Naive thymus-derived CD4-positive, alpha-beta T cell (primary cell): Measurements from ENCODE around the gene ZNF467. TPM values are rescaled to one million over a fixed set of nuclear protein-coding genes. Genes with fewer than 3 reads are reported as not detected.

ENCODE experiments used
- ATAC-seq: fragments of 150-1000 bp; cut with Tn5 transposase; 2 replicates; pipeline ENCODE4 v1.10.0; 2021; ENCODE audit warnings: mild to moderate bottlenecking, moderate library complexity
- CTCF ChIA-PET: fragments of 350-600 bp; sonication (Branson Sonifier 250); formaldehyde crosslinking; loops from one replicate; lab custom pipeline; 2021; ENCODE audit warnings: antibody characterized with exemption; lab: Charles Lee
- POLR2A ChIA-PET: fragments of 350-600 bp; sonication (Branson Sonifier 250); formaldehyde crosslinking; loops from one replicate; lab custom pipeline; 2021; ENCODE audit warnings: antibody characterized with exemption, inconsistent platforms; lab: Charles Lee
- DNase-seq, 9 donors: peaks; one replicate each; pipeline versions ENCODE4 v3.0.0 to v3.0.0-alpha.2; 2020 to 2022; ENCODE audit warnings: mixed read lengths in 1 of 9
- H3K27ac ChIP-seq: one replicate; pipeline ENCODE4 v1.7.0; 2013; ENCODE audit warnings: mild to moderate bottlenecking, low read depth, low read length, moderate library complexity
- H3K27me3 ChIP-seq, 2 donors: one replicate each; pipeline ENCODE4 v1.7.0; 2013; ENCODE audit warnings: low read length in 2 of 2, mild to moderate bottlenecking in 2 of 2, moderate library complexity in 2 of 2; ENCODE audit not compliant: control insufficient read depth in 2 of 2, insufficient read depth in 2 of 2
- H3K36me3 ChIP-seq, 3 experiments: 1 replicate in 2 of 3; 2 replicates in 1 of 3; pipeline ENCODE4 v1.7.0; 2013; ENCODE audit warnings: low read length in 3 of 3, mild to moderate bottlenecking in 3 of 3, moderate library complexity in 1 of 3; ENCODE audit not compliant: insufficient read depth in 3 of 3, control insufficient read depth in 2 of 3
- H3K4me1 ChIP-seq, 2 donors: one replicate each; pipeline ENCODE4 v1.7.0; 2013; ENCODE audit warnings: low read length in 2 of 2, mild to moderate bottlenecking in 2 of 2, moderate library complexity in 1 of 2; ENCODE audit not compliant: control insufficient read depth in 2 of 2, insufficient read depth in 2 of 2
- H3K4me3 ChIP-seq: 2 replicates; pipeline ENCODE4 v1.7.0; 2013; ENCODE audit warnings: mild to moderate bottlenecking, low read length
- H3K9me3 ChIP-seq, 3 experiments: 1 replicate in 2 of 3; 2 replicates in 1 of 3; pipeline ENCODE4 v1.7.0; 2013; ENCODE audit warnings: low read length in 3 of 3; ENCODE audit not compliant: control insufficient read depth in 2 of 3
- H3K27ac Mint-ChIP-seq, 9 donors: one replicate each; pipeline ENCODE4 v1.8.0; 2020 to 2022; ENCODE audit warnings: mixed read lengths in 9 of 9, mild to moderate bottlenecking in 8 of 9, moderate library complexity in 5 of 9, inconsistent platforms in 2 of 9
- H3K27me3 Mint-ChIP-seq, 5 donors: one replicate each; pipeline ENCODE4 v1.8.0; 2021 to 2022; ENCODE audit warnings: mixed read lengths in 5 of 5, mild to moderate bottlenecking in 1 of 5
- H3K36me3 Mint-ChIP-seq, 5 donors: one replicate each; pipeline ENCODE4 v1.8.0; 2020 to 2022; ENCODE audit warnings: mixed read lengths in 5 of 5, mild to moderate bottlenecking in 3 of 5, inconsistent platforms in 1 of 5
- H3K4me1 Mint-ChIP-seq, 7 donors: one replicate each; pipeline ENCODE4 v1.8.0; 2020 to 2022; ENCODE audit warnings: mixed read lengths in 7 of 7, mild to moderate bottlenecking in 3 of 7, inconsistent platforms in 1 of 7
- H3K4me3 Mint-ChIP-seq, 10 donors: one replicate each; pipeline ENCODE4 v1.8.0; 2020 to 2022; ENCODE audit warnings: mild to moderate bottlenecking in 10 of 10, mixed read lengths in 10 of 10, moderate library complexity in 6 of 10, inconsistent platforms in 2 of 10
- H3K9me3 Mint-ChIP-seq, 11 donors: one replicate each; pipeline ENCODE4 v1.8.0; 2020 to 2022; ENCODE audit warnings: mixed read lengths in 11 of 11, mild to moderate bottlenecking in 4 of 11, inconsistent platforms in 1 of 11, moderate library complexity in 1 of 11
- intact Hi-C, 2 donors: fragments of 100-400 bp; cut with micrococcal nuclease; formaldehyde crosslinking; loops; one replicate each; pipeline ENCODE4 v1.15.1; 2023
- polyA plus RNA-seq, 2 donors: library from polyadenylated mRNA; unstranded; fragments of 300-500 nt; fragmentation: Illumina TruSeq; gene quantifications; one replicate each; pipeline ENCODE4 v1.2.3, GENCODE V29; 2021
- total RNA-seq, 6 experiments: library from RNA in 5 of 6; stranded (reverse) in 5 of 6; gene quantifications; 1 replicate in 5 of 6; 2 replicates in 1 of 6; pipeline ENCODE4 v1.2.3 and lab custom pipeline; 2021 to 2026

Gene ZNF467
- total and polyA plus RNA-seq, 7 experiments from 2014 or later, result 0.17 to 33.1 (median 6.8) TPM

DNA sequence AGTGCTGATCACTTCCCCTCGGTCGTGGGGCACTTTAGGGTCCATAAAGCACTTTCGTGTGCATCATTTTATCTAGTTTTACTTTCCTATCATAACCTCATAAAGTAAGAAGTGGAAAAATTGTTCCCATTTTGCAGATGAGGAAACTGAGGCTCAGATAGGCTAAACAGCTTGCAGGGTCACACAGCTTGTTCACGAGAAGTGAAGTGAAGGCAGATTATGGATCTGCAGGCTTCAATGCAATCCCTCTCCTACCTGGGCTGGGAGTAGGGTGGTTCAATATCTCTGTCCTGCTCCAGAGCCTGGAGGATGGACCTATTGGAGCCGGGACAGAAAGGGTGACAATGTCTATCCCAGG lies 10.8 kb upstream of the ZNF467 start:
- ATAC-seq, result no peak
- ChIA-PET CTCF (no interaction called here), POLR2A (no interaction called here)
- no peaks in the 10 kb centered on the region for H3K9me3 ChIP-seq
- peaks cover 0 to 11% (median 5%) of the 10 kb centered on the region in 5 donors for H3K27me3 Mint-ChIP-seq
- intact Hi-C loops, result no loop called here
- H3K9me3 Mint-ChIP-seq, result no peaks in the 10 kb centered on the region
- H3K27me3 ChIP-seq, result no peaks in the 10 kb centered on the region
- DNase-seq, result no peak
- no peak overlapping the region for H3K4me3 ChIP-seq
- no peaks in the 10 kb centered on the region for H3K36me3 Mint-ChIP-seq
- no peaks in the 10 kb centered on the region for H3K4me1 ChIP-seq
- no peak overlapping the region for H3K4me3 Mint-ChIP-seq
- H3K27ac Mint-ChIP-seq, result no peak overlapping the region
- no peaks in the 10 kb centered on the region for H3K36me3 ChIP-seq
- H3K4me1 Mint-ChIP-seq, result peaks cover 0 to 4% (median 0%) of the 10 kb centered on the region in 7 donors
- H3K27ac ChIP-seq, result no peak overlapping the region

DNA sequence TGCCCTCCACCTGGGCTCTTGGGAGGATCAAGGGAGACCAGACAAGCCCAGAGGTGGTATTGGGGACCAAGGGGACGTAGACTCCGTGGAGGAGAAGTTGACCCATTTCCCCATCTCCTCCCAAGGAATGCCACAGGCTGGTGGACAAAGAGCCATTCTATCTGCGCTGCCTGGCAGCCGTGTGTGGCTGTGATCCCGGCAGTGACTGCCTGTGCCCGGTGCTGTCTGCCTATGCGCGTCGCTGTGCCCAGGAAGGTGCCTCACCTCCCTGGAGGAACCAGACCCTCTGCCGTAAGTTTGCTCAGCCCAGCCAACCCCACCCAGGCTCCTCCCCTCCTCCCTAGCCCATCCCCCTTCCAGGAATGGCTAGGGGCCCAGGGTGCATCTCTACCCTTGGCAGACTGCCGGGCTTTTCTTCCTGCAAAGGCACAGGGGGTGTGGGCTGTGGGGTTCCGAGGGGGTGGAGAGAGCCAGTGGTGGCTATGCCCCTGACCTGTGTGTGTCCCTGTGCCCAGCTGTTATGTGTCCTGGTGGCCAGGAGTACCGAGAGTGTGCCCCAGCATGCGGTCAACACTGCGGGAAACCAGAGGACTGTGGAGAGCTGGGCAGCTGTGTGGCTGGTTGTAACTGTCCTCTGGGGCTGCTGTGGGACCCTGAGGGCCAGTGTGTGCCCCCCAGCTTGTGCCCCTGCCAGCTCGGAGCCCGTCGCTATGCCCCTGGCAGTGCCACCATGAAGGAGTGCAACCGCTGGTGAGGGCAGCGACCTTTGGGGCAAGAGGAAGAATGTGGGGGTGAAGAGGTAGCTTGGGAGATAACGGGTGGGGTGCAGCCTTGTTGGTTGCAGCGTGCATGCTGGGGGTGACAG lies 10.2 kb upstream of the ZNF467 start:
- H3K27me3 ChIP-seq, result no peaks in the 10 kb centered on the region
- no peaks in the 10 kb centered on the region for H3K9me3 ChIP-seq
- no peak overlapping the region for H3K27ac ChIP-seq
- Mint-ChIP-seq H3K27me3 (peaks cover 0 to 8% (median 2%) of the 10 kb centered on the region in 5 donors), H3K4me3 (no peak overlapping the region), H3K27ac (no peak overlapping the region), H3K36me3 (no peaks in the 10 kb centered on the region), H3K4me1 (peaks cover 0 to 1% (median 0%) of the 10 kb centered on the region in 7 donors), H3K9me3 (no peaks in the 10 kb centered on the region)
- DNase-seq, result no peak
- intact Hi-C loops, result no loop called here
- H3K36me3 ChIP-seq, result no peaks in the 10 kb centered on the region
- H3K4me3 ChIP-seq, result no peak overlapping the region
- ATAC-seq, result no peak
- H3K4me1 ChIP-seq, result no peaks in the 10 kb centered on the region
- ChIA-PET CTCF (no interaction called here), POLR2A (no interaction called here)

DNA sequence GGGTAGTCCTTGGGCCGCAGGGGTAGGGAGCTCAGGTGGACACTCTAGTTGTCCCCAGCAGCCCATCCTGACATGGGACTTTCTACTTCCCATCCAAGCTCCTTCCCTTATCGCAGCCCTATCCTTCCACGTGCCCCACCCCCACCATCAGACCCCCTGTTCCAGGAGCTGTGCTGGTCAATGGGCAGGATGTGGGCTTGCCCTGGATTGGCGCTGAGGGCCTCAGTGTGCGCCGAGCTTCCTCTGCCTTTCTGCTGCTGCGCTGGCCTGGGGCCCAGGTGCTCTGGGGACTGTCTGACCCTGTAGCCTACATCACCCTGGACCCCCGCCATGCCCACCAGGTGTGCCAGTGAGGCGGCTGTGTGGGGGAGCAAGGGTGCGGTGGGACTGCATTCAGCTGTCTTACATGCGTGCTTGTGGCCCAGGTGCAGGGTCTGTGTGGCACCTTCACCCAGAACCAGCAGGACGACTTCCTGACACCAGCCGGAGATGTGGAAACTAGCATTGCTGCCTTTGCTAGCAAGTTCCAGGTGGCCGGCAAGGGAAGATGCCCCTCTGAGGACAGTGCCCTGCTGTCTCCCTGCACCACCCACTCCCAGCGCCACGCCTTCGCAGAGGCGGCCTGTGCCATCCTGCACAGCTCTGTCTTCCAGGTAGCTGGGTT lies 9.4 kb upstream of the ZNF467 start:
- ATAC-seq (no peak), DNase-seq (no peak)
- no peaks in the 10 kb centered on the region for H3K36me3 ChIP-seq
- H3K4me3 ChIP-seq, result no peak overlapping the region
- Mint-ChIP-seq H3K36me3 (no peaks in the 10 kb centered on the region), H3K27ac (no peak overlapping the region), H3K27me3 (peaks cover 0 to under 1% (median 0%) of the 10 kb centered on the region in 5 donors), H3K9me3 (no peaks in the 10 kb centered on the region), H3K4me3 (no peak overlapping the region), H3K4me1 (peaks cover 0 to 3% (median 0%) of the 10 kb centered on the region in 7 donors)
- H3K27ac ChIP-seq, result no peak overlapping the region
- H3K4me1 ChIP-seq, result no peaks in the 10 kb centered on the region
- intact Hi-C loops, result no loop called here
- H3K27me3 ChIP-seq, result no peaks in the 10 kb centered on the region
- CTCF ChIA-PET, result no interaction called here
- POLR2A ChIA-PET, result no interaction called here
- H3K9me3 ChIP-seq, result no peaks in the 10 kb centered on the region

DNA sequence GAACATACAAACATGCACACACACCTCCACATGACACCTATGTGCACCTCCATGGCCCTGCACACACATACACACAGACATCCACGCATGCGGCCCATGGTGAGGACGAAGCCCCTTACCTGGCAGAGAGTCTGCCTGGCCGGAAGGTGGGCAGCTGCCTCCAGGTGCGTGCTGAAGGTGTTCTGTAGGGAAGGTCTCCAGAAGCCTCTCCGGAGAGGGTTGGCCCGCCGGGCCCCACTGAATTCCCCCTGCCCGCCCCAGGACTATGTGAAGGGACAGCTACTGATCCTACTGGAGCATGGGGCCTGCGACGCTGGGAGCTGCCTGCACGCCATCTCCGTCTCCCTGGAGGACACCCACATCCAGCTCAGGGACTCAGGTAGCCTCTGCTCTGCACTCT lies 8.5 kb upstream of the ZNF467 start:
- Mint-ChIP-seq H3K27ac (no peak overlapping the region), H3K4me3 (no peak overlapping the region), H3K4me1 (peaks cover 0 to 3% (median 0%) of the 10 kb centered on the region in 7 donors), H3K9me3 (no peaks in the 10 kb centered on the region), H3K36me3 (no peaks in the 10 kb centered on the region), H3K27me3 (no peaks in the 10 kb centered on the region)
- Histone ChIP-seq H3K27me3 (no peaks in the 10 kb centered on the region), H3K4me1 (no peaks in the 10 kb centered on the region), H3K4me3 (no peak overlapping the region), H3K9me3 (no peaks in the 10 kb centered on the region), H3K36me3 (no peaks in the 10 kb centered on the region), H3K27ac (no peak overlapping the region)
- DNase-seq (no peak), ATAC-seq (no peak)
- intact Hi-C loops, result no loop called here
- ChIA-PET CTCF (interaction anchor here (0.6 kb wide), 1 partner anchor 72 kb away, joined by 3 read pairs; no protein-coding TSS in a partner anchor), POLR2A (no interaction called here)

DNA sequence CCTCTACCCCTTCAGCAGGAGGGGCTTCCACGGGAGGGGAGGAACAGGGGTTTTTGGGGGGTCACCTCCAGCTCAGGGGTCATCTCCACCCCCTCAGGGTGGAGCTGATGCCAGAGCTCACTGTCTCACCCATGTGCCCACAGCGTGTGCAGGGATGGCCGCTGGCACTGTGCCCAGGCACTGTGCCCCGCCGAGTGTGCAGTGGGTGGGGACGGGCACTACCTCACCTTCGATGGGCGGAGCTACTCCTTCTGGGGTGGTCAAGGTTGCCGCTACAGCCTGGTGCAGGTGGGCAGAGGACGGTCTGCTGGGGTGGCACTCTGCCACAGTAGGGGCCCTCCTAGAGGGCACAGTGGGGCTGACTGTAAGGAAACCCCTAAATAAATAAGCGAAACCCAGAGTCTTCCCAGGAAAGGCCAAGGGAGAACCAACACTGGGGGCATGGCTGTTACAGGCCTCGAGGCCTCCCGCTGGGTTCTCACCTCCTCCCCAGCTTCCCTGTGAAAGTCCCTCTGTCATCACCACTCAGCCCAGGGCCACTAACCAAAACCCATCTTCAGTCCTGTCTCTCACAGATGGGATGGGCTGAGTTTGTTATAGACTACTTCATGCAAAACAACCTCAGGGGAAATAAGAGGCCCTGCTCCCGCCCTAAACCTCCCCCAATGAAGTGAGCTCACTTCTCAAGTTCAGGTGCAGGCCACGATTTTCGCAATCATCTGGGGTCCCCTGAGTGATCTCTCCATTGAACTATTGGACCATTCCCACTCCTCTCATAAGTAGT lies 7.4 kb upstream of the ZNF467 start:
- no peaks in the 10 kb centered on the region for H3K27me3 ChIP-seq
- peaks cover 0 to 6% (median 0%) of the 10 kb centered on the region in 7 donors for H3K4me1 Mint-ChIP-seq
- no peaks in the 10 kb centered on the region for H3K36me3 Mint-ChIP-seq
- no peaks in the 10 kb centered on the region for H3K36me3 ChIP-seq
- intact Hi-C loops, result no loop called here
- H3K9me3 ChIP-seq, result no peaks in the 10 kb centered on the region
- CTCF ChIA-PET, result no interaction called here
- no peak overlapping the region for H3K4me3 Mint-ChIP-seq
- H3K27ac ChIP-seq, result no peak overlapping the region
- peaks cover 0 to 6% (median 0%) of the 10 kb centered on the region in 5 donors for H3K27me3 Mint-ChIP-seq
- POLR2A ChIA-PET, result no interaction called here
- DNase-seq (no peak), ATAC-seq (no peak)
- H3K27ac Mint-ChIP-seq, result no peak overlapping the region
- no peak overlapping the region for H3K4me3 ChIP-seq
- no peaks in the 10 kb centered on the region for H3K9me3 Mint-ChIP-seq
- no peaks in the 10 kb centered on the region for H3K4me1 ChIP-seq

DNA sequence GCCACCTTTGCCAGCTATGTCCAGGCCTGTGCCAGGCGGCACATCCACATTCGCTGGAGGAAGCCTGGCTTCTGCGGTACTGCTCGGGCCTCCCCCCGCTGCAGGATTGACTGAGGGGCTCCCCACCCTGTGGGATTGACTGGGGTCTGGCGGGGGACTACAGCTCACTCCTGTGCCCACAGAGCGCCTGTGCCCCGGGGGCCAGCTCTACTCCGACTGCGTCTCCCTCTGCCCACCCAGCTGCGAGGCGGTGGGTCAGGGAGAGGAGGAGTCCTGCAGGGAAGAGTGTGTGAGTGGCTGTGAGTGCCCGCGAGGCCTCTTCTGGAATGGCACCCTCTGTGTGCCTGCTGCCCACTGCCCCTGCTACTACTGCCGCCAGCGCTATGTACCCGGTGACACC lies 6.7 kb upstream of the ZNF467 start:
- Histone ChIP-seq H3K27ac (no peak overlapping the region), H3K4me3 (no peak overlapping the region), H3K4me1 (no peaks in the 10 kb centered on the region), H3K36me3 (no peaks in the 10 kb centered on the region), H3K27me3 (no peaks in the 10 kb centered on the region), H3K9me3 (no peaks in the 10 kb centered on the region)
- ATAC-seq, result no peak
- Mint-ChIP-seq H3K4me3 (no peak overlapping the region), H3K27me3 (peaks cover 0 to 12% (median 0%) of the 10 kb centered on the region in 5 donors), H3K27ac (no peak overlapping the region), H3K4me1 (peaks cover 0 to 7% (median 3%) of the 10 kb centered on the region in 7 donors), H3K36me3 (no peaks in the 10 kb centered on the region), H3K9me3 (no peaks in the 10 kb centered on the region)
- intact Hi-C loops, result no loop called here
- ChIA-PET CTCF (no interaction called here), POLR2A (no interaction called here)
- no peak for DNase-seq
